Right renal cortex interstitium (tissue), 3 donors: ENCODE data around the gene DZIP1. TPM values are rescaled to one million over a fixed set of nuclear protein-coding genes. Genes with fewer than 3 reads are reported as not detected.
"Not testable (repeated sequence)": the region's sequence is repeated elsewhere in the genome, so short reads cannot be mapped to it uniquely, and the experiment has no call there.

Experiments used
- DNase-seq, 3 donors: peaks; one replicate each; pipeline ENCODE4 v3.0.0-alpha.2; 2013; ENCODE audit warnings: low read depth in 3 of 3, low spot score in 2 of 3
- polyA plus RNA-seq, 3 donors: library from polyadenylated mRNA; unstranded; fragments of 120-200 nt; gene quantifications; one replicate each; pipeline ENCODE4 v1.2.1, GENCODE V29; 2013; ENCODE audit not compliant: insufficient read length in 3 of 3

The DZIP1 gene
- polyA plus RNA-seq, 3 donors = 60.4 to 64.8 (median 61.2) TPM

DNA sequence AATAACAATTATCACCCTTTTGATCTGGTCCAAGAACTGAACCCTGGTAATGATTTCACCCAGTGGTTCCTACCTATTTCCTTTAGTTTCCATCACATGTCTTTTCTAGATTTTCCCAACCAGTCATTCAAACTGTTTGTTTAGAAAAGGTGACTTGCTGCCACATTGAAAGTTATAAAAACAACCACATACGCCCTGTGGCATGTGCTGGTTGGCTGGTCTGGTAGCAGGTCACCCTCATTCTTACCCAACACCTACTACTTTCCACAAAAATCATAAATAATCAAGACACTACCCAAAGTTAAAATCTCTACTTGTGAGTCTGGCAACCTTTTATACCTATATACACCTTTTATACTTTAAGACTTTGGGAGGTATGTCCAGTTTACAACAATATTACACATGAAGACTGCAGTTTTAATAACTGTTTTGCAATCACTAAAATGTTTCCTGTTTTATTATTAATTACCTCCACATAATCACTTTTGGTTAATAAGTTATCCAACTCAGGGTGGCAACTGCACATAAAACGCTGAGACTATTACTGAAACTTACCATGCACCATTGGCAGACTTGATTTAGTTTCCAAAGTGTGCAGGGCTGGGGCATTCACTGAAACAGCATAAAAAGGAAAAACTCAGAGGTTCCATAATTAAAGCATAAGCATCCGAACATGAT is 38.9 kb downstream of the DZIP1 start:
- peak in 1 of 3 donors; percentile 18 for DNase-seq

DNA sequence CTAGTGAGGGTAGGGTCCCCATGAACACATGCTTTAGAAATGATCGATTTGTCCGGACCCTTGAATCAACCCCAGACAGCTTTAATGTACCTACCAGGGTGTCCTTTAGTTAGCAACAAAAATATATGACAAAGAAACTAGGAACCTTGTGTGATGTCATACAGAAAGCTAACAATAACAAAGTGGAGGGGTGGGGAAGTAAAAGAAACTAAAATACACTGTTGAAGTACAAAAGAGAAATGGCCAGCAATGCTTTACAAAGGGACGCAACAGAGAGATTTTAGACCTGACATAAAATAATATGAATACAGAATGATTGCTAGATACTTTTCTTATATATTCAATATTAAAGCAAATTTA is 40.0 kb downstream of the DZIP1 start:
- DNase-seq = no peak

DNA sequence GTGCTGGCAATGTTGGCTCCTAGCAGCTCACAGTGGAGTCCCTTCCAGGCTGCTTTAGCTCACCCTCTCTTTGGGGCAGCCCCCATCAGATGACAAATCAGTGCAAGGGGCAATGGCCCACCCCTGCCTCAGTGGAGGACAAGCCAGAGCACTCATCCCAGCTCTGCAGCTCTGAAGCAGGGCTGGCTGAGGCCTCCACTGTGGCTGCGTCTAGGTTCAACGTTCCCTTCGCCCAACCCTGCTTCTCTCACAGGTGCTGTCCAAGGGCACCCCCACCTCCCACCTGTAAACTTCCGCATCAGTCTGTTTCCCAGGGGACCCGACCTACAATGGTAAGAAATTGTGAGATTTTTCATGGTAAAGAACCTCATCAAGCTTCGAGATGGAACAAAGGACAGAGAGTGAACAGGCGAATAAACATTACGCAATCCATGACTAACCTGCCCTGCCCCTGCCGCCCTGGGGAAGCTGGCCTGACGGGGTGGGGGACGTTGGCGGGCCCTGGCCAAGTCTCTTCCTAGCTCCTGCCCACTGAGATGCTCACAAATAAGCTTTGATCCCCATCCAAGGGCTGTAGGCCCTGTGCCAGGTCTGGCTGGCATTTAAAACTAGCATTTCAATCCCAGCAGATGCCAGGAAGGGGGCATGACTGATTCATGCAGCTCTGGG is 40.5 kb downstream of the DZIP1 start:
- no peak for DNase-seq

DNA sequence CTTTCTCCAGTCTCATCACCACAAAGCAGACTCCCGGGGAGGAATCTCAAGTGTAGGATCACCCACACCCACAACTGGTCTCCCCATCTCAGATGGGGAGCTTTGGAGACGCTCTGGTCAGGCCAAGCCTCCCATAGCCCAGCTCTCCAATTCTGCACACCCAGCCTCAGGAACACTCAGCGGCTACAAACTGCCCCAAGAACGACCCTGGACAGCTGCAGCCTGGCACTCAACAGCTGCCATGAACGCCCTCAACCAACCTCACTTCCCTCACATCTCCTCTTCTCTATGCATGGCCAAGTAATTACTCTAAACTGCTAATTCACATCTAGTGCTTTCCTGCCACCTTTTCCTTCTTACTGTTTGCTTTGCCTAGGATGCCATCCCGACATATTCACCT is 42.6 kb downstream of the DZIP1 start:
- DNase-seq = no peak

DNA sequence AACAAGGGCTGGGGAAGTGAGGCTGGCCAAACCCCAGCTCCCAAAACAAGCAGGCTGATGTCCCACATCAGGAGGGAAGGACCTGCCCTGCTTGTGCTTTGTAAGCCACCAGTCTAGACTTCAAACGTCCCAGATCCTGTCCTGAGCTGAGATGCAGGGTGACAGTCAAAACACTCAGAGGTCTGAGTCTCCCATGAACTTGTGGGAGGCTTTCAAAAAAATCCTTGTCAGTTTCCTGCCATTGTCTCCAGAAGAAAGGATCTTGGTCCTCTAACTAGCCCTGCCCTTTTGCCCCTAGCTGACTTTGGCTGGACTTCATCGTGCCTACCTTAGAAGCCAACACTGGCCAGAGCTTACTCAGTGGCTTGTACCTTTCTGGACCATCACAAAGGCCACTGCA is 43.3 kb downstream of the DZIP1 start:
- DNase-seq = no peak

DNA sequence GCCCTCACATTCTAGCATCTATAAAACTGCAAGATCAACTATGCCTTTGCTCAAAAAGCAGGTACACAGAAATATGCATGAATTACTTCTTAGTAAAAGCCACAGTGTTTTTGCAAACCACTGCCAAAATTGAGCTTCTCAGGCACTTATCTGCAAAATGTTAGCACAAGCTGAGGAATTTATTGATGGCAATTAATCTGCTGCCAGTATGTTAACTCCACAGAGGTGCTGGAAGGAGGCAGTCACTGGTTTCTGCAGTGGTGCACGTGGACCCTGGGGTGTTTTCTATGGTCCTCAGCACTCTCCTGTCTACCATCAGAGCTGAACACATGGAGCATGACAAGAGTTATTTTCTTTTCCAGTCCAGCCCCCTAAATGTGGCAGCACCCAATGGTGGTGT is 47.8 kb downstream of the DZIP1 start:
- no peak for DNase-seq

DNA sequence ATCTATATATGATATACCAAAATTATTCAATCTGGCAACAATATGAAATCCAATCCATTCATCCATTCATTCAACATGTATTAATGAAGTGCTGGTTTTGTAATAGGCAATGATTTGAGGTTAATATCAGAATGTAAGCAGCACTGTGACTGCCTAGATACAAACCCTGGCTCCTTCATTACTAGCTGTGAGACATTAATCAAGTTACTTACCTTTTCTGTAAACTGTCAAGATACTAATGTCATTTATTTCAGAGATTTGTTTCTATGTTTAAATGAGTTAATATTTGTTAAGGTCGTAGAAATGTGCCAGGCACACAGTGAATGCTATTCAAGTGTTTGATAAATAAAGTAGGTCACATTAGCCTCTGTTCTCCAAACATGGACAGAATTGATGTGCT is 51.0 kb downstream of the DZIP1 start:
- DNase-seq = no peak

DNA sequence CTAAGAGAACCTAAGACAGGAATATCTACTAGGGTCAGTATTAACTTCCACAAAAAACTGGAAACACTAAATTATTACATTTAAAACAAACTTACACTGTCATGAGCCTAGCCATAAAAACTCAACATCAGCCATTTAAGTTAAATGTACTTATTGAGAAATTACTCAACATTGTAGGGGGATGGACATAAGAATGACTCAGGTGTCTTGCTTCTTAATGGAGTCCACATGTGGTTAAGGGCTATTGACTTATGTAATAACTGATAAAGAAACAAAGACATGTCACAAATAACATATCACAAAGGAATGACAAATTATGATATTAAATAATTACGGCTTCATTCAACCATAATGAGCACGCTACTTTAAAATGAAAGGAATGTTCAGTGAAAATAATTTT is 55.8 kb downstream of the DZIP1 start:
- no peak for DNase-seq

DNA sequence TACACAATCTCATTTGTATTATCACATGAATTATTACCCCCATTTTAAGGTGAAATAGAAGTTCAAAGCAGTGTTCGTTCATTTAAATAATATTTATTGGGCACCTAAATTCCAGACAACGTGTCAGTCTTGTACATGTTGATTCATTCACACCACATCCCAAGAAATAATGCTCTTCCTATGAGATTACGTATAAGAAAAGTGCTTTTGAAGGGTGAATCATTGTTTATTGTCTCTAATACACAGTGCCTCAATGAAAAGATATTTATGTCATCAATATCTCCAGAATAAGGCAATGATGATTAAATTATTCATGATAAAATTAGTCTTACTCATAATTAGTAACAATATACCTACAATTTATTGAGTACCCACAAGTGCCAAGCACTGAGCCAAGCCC is 56.4 kb downstream of the DZIP1 start:
- DNase-seq = no peak

DNA sequence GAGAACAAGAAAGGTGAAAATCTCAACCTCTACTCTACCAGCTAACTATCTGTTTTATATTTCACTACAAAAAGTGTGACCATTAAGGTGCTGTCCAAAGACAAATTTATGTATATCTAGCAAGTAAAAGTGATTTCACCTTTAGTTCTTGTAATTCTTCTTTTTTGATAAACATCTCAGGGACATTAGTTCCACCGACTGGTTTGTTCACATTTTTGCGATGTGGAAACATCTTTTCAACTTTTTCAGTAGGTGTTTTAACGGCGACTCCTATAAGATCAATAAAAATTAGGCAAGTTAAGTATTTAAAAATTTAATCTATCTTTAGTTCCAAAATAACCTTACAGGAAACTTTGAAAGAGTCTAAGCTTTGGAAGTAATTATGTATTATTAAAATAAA is 58.6 kb downstream of the DZIP1 start:
- no peak for DNase-seq

DNA sequence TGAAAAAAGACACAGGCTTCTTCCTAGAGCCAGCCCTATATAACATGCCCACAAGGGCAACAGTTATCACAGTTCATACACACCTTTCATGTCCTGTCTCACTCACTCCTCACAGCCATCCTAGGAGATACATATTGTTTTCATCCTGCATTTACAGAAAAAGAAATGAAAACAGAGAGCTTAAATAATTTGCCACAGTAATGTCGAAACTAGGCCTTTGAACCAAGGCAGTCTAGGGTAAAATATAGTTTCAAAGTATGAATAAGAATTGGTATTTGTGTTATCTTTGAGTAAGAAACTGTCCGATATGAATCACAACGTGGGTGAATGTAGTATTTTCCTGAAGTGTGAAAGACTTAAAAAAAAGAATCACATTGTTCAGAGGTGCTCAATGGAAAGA is 65.2 kb downstream of the DZIP1 start:
- no peak for DNase-seq

DNA sequence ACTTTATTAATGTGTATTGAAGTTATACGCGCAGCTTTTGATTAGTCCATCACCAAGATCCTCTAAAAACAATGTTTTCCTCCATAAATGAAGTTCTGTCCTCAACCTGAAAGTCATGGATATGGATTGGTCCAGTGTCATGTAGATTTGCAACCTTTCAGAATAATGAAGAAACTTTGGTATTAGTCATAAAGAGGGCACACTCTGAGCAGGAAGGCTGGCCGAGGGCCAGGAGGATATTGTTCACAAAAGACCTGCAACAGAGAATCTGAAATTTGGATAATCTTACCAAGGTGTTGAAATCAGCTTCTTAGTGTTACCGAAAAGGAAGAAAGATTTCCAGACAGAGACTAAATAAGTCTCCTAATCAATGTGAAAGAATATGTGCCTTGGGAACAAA is 71.3 kb downstream of the DZIP1 start:
- DNase-seq = no peak

DNA sequence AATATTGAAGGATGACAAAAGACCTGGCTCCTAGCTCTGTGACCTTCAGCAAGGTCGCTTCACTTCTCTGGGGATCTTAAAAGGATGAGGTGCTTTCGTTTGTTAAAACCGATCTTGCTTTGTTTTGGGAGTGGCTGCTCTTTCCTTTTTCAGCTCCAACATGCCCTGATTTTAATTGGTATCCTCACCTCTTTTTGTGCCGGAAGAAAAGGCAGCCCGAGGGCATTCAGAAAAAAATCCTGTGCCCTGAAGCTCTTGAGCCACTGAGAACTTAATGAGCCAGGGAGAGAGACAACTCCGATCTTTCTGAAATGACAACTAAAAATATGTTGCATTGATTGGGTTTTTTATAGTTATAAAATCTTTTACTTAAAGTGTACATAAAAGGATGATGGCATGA is 72.6 kb downstream of the DZIP1 start:
- DNase-seq = no peak

DNA sequence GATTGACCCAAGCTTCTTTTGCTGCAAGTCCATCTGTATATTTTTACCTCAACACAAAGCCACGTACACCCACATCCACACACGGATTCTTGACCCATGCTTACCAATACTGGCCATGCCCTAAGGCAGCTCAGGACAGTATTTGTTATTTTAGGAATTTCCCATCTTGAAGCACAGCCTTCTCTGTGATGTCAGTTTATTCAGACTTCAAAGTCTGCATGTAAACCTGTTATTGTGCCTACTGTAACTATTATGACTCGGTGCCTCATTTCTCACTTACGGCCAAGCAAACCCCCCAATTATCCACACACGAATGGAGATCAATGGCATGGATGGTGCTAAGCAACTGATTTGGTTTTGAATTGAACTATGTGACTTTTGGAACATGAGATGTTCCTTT is 74.5 kb downstream of the DZIP1 start:
- DNase-seq = no peak

DNA sequence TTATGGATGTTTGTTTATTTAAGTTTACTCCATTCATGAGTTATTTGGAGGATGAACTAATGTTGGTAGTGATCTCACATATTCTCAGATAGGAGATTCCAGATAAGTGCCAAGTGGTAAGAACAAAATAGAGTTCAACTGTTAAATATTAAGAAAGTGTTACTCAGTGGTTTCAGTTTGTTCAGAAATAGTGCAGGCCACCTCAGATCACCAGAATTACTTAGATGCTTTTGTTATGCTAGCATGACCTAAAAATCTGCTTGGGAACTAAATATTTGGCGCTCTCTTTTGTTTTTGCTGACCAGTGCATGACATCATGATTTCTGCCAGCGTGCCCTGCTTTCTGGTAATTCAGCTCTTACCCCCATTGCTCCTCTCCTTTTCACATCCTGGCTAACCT is 76.4 kb downstream of the DZIP1 start:
- DNase-seq = no peak

DNA sequence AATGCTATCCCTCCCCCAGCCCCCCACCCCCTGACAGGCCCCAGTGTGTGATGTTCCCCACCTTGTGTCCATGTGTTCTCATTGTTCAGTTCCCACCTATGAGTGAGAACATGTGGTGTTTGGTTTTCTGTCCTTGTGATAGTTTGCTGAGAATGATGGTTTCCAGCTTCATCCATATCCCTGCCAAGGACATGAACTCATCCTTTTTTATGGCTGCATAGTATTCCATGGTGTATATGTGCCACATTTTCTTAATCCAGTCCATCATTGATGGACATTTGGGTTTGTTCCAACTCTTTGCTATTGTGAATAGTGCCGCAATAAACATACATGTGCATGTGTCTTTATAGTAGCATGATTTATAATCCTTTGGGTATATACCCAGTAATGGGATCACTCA is 78.7 kb downstream of the DZIP1 start:
- DNase-seq = not testable (repeated sequence)

DNA sequence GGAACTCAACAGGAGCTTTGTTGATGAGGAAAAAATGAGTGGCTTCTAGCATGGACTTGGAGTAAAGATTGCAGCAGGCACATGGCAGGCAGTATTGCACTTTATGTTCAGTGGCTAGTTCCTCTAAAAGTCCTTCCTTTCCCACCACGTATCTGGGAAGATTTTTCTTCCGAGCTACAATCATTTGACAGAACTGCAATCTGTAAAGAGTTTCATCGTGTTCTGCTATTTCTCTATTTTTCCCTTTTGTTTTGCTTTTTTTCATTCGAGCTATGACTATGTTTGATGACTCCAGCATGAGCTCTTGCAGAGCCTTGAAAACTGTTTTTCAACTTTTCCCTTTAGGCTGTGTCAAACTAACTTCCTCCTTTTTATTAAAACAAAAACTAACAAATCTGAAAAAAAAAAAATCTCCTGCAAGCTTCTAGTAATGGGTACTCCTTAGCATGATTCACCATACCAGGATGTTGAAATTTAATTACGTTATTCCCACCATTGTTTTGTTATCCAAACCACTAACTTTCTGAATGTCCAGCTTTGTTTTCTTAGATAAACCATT is 79.7 kb downstream of the DZIP1 start:
- no peak for DNase-seq

DNA sequence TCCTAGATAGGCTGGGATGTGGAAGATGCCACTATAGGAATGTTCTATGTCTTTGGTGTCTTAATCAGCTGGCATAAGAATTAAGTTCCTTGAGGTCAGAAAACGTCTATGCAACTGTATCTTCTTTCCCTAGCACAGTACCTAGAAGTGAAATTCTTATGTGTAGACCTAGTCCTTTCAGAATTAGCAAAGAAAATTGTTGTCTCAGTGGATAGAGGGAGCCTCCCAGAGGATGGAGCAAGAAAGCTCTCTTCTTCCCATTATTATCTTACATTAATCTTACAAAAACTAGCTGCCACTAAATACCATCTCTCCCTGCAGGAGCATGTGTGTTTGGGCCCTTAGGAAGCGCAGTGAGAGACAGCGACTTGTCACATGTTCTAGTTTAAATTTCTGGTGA is 80.4 kb downstream of the DZIP1 start:
- no peak for DNase-seq

DNA sequence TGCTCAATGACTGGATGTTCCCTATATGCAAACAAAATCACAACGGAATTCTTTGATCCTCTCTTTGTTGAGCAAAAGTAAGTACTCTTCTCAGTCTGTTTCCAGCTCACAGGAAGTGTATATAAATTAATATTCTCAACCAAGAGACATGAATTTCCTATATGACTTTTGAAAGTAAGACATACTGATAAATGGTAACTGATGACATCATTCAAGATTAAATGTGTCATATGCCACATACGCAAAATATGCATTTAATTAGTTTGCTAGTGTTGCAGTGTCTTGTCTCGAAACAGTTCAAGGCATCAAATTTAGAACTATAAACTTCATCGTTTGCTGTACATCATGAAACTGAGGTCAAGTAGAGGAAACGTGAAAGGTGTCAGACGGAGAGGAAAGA is 84.1 kb downstream of the DZIP1 start:
- DNase-seq = no peak

DNA sequence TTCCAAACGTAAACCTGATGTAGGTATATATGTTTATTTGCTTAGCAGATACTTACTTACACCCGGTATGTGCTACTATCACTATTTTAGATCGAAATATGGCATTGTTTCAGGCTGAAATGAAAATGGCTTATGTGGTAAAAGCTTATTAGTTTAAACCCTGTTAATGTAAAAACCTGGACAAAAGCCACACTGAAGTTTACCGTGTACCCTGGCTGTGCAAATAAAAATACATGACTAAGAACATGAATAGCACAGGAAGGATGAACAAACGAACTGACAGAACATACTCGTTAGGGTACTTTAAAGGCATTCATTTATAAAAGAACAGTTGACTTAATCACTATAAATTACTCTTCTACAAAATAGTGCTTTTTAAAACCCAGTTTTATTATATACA is 85.4 kb downstream of the DZIP1 start:
- DNase-seq = no peak

DNA sequence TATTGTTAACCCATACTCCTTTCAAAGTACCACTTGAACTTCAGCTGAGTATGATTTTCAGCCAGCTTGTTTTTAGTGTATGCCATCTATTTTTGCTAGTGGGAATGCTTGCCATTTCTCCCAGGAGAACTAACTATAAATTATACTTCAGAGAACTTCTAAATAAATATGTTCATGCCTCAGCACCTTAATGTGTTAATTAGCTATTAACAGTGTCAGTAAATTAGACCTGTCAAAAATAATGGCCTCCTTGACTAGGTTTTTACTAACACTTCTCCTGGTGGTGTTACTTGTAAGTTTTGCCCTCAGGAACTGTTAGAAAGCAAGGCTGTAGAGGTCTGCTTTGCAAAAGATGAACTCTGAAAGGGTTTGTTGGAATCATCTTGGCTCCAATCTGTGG is 87.5 kb downstream of the DZIP1 start:
- no peak for DNase-seq

DNA sequence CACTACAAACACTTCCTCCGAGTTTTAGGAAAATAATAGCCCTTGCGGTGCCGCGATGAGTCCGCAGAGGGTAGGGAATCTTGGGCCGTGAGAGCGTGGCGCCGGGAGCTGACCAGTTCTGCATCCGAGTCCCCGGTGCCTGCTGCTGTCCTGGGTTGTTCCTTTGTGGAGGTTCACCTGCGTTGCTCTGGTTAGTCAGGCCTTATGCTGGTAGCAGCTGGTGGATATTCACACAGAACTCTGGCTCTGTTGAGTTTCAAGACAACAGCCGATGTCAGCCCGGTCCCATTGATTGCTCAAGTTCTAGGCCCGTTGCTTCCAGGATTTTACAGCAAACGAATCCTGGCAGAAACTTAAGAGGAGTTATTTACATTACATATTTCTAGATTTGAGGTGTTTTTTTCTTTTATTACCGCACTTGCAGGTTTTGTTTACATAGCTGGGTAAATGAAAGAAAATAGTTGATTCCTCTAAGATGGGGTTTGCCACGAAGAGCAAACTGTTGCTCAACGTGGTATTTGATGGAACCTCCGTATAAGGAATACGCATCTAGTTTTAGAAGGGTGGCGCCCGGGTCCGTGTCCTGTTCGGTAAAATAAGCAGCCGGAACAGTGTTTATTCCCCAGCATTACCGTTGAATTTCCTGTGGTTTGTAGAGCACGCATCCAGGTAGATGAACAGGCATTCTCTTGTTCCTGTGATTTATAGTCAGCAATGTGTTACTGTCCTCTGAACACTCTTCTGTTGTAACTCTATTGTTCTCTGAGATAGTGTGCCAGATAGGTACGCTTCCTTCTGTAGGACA is 90.7 kb downstream of the DZIP1 start:
- no peak for DNase-seq
